Activated CD8-positive, alpha-beta memory T cell treated with anti-CD3 and anti-CD28 coated beads, Interleukin-2, amount 10 ng/mL, durations not matched to agents 7 days and 5 days (primary cell): ENCODE results near the gene SP2. TPM values are rescaled to one million over a fixed set of nuclear protein-coding genes. Genes with fewer than 3 reads are reported as not detected.

Experiments
- ATAC-seq: fragments of 150-1000 bp; cut with Tn5 transposase; one replicate; pipeline ENCODE4 v1.10.0; 2021; ENCODE audit warnings: moderate library complexity
- CTCF ChIA-PET: fragments of 350-600 bp; sonication (Branson Sonifier 250); formaldehyde crosslinking; loops from one replicate; lab custom pipeline; 2021; ENCODE audit warnings: antibody characterized with exemption; lab: Charles Lee
- DNase-seq: peaks from one replicate; pipeline ENCODE4 v3.0.0-alpha.2; 2020
- H3K27ac Mint-ChIP-seq: one replicate; pipeline ENCODE4 v1.8.0; 2021; ENCODE audit warnings: mild to moderate bottlenecking, mixed read lengths
- H3K27me3 Mint-ChIP-seq: one replicate; pipeline ENCODE4 v1.8.0; 2021; ENCODE audit warnings: mixed read lengths
- H3K36me3 Mint-ChIP-seq: one replicate; pipeline ENCODE4 v1.8.0; 2021; ENCODE audit warnings: mild to moderate bottlenecking, mixed read lengths
- H3K4me1 Mint-ChIP-seq: one replicate; pipeline ENCODE4 v1.8.0; 2021; ENCODE audit warnings: mixed read lengths
- H3K4me3 Mint-ChIP-seq: one replicate; pipeline ENCODE4 v1.8.0; 2021; ENCODE audit warnings: mild to moderate bottlenecking, moderate library complexity, mixed read lengths
- H3K9me3 Mint-ChIP-seq: one replicate; pipeline ENCODE4 v1.8.0; 2022; ENCODE audit warnings: low read depth, mixed read lengths
- total RNA-seq, 2 experiments: library from RNA; stranded (reverse); gene quantifications; one replicate each; pipeline ENCODE4 v1.2.3, GENCODE V29; 2021

SP2 gene
- total RNA-seq, 2 experiments from 2014 or later: 21.7 to 22.9 TPM

DNA sequence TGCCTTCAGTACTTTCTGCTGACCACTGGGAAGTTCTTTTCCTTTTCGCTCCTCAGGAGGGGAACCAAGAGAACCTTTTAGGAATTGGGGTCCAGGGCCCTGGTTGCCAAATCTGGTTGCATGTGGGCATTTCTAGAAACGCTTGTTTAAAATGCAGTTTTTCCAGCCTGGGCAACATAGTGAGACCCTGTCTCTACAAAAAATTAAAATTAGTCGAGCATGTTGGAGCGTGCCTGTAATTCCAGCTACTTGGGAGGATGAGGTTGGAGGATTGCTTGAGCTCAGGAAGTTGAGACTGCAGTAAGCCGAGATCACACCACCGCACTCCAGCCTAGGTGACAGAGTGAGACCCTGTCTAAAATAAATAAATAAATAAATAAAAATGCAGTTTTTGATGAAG is 46.5 kb downstream of the SP2 start:
- DNase-seq: no peak
- peaks cover 62% of the 10 kb centered on the region for H3K4me1 Mint-ChIP-seq
- CTCF ChIA-PET: interaction anchor here (1.2 to 18.6 kb wide), 8 partner anchors 7 to 112 kb away, joined by 3 to 383 read pairs (median 8); partner anchors contain the start of genes CDK5RAP3, MRPL10 and SCRN2
- H3K27me3 Mint-ChIP-seq: no peaks in the 10 kb centered on the region
- H3K36me3 Mint-ChIP-seq: peaks cover 24% of the 10 kb centered on the region
- no peak for ATAC-seq
- peak overlapping the region; percentile 92 for H3K27ac Mint-ChIP-seq
- H3K4me3 Mint-ChIP-seq: peak overlapping the region; percentile 88
- no peaks in the 10 kb centered on the region for H3K9me3 Mint-ChIP-seq

DNA sequence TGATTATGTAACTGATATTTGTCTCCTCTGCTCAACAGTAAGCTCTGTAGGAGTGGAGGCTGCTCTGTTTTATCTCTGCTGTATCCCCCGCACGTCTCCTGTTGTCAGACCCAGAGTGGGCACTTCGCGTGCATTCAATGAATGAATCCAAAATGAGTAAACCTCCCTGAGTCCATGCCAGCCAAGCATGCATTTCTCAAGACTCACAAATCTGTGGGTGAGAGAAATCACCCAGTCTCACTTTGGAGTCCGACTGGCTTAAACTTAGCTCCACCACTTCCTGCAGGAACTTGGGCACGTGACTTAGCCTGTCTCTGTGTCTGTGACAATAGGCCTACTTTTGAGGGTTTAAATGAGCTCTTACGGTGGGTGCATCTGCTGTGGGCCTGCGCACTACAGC is 49.0 kb downstream of the SP2 start:
- H3K27ac Mint-ChIP-seq: peak overlapping the region; percentile 73
- peaks cover 71% of the 10 kb centered on the region for H3K4me1 Mint-ChIP-seq
- no peaks in the 10 kb centered on the region for H3K9me3 Mint-ChIP-seq
- CTCF ChIA-PET: interaction anchor here (0.8 to 18.6 kb wide), 10 partner anchors 8 to 103 kb away, joined by 3 to 383 read pairs (median 6); partner anchors contain the start of gene CDK5RAP3
- peaks cover 31% of the 10 kb centered on the region for H3K36me3 Mint-ChIP-seq
- DNase-seq (peak; percentile 70), ATAC-seq (no peak)
- H3K4me3 Mint-ChIP-seq: no peak overlapping the region
- no peaks in the 10 kb centered on the region for H3K27me3 Mint-ChIP-seq

DNA sequence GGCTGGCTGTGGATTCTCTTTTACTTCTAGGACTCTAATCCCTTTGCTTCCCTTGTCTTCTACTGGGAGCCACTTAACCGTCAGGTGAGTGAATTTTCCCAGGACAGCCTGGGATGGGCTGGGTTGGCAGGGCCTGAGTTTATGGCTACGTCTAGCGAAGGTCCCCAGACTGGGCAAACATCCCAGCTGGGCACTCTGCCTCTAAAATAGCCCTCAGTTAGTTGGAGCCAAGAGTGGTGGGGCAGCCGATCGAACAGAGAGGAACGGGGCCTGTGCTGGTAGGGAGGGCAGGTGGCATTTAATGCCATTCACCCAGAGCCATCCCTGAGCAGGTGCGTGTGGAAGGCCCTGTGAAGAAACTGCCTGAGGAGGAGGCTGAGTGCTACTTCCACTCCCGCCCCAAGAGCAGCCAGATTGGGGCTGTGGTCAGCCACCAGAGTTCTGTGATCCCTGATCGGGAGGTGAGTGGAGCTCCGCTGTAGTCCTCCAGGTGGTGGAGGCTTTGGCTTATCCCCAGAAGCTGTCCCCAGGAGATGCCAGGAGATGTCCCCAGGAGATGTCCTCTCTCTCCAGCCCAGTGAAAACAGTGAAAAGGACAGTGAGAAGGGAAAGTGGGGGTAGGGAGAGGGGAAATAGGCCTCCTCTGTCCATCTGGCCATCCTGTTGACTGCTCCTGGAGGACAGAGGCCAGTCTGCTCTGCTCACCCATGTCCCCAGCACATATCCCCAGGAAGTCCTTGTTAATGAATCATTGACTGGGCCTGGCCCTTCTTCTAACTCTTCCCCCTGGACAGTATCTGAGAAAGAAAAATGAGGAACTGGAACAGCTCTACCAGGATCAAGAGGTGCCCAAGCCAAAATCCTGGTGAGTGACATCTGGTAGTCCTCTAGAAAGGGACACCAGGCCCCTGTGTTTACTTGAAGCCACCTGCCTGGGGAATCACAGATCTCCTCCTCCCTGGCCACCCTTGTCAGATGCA is 49.8 kb downstream of the SP2 start:
- ATAC-seq (no peak), DNase-seq (no peak)
- CTCF ChIA-PET: interaction anchor here (0.8 to 18.6 kb wide), 18 partner anchors 9 to 161 kb away, joined by 3 to 383 read pairs (median 6); partner anchors contain the start of genes CDK5RAP3, PRR15L, SCRN2 and SNX11
- Mint-ChIP-seq H3K36me3 (peaks cover 31% of the 10 kb centered on the region), H3K27me3 (no peaks in the 10 kb centered on the region), H3K9me3 (no peaks in the 10 kb centered on the region), H3K4me3 (no peak overlapping the region), H3K27ac (peak overlapping the region; percentile 73), H3K4me1 (peaks cover 67% of the 10 kb centered on the region)

DNA sequence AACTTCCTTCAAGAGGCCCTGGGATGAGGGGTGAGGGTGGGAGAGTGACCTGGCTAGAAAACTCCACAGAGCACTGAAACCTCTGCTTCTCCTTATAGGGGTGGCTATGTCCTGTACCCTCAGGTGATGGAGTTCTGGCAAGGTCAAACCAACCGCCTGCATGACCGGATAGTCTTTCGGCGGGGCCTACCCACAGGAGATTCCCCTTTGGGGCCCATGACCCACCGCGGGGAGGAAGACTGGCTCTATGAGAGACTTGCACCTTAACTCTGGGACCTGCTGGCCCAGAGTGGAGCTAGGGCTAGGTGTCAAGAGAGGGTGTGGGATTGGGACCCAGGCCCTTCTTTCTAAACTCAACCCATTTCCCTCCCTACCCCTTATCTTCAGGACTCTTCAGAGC is 50.5 kb downstream of the SP2 start:
- Mint-ChIP-seq H3K27ac (peak overlapping the region; percentile 65), H3K9me3 (no peaks in the 10 kb centered on the region), H3K4me3 (no peak overlapping the region), H3K36me3 (peaks cover 28% of the 10 kb centered on the region), H3K27me3 (no peaks in the 10 kb centered on the region), H3K4me1 (peaks cover 61% of the 10 kb centered on the region)
- CTCF ChIA-PET: interaction anchor here (0.7 to 18.6 kb wide), 26 partner anchors 9 to 296 kb away, joined by 3 to 383 read pairs (median 4); partner anchors contain the start of genes CDK5RAP3, PRR15L, SCRN2 and SNX11
- no peak for DNase-seq
- no peak for ATAC-seq

DNA sequence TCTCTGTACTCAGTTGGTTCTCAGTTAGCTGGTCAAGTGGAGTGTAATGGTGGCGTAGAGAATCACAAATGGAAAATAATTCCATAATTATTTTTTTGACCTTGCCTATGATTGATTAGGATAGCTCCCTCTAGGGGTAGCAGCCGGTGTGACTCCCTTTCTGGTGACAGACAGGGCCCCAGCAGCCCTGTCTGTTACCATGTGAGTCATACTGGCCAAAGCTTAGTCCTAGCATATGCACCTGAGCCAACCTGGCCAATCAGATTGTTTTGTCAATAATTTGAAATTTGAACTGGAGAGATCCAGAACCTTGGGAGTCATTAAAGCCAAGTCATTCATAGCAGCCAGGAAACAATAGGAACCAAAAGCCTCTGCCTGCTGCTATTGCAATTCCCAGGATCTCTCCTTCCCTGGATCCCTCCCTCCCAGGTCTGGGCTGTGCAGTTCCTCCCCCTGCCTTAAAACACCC is 50.9 kb downstream of the SP2 start:
- H3K27me3 Mint-ChIP-seq: no peaks in the 10 kb centered on the region

DNA sequence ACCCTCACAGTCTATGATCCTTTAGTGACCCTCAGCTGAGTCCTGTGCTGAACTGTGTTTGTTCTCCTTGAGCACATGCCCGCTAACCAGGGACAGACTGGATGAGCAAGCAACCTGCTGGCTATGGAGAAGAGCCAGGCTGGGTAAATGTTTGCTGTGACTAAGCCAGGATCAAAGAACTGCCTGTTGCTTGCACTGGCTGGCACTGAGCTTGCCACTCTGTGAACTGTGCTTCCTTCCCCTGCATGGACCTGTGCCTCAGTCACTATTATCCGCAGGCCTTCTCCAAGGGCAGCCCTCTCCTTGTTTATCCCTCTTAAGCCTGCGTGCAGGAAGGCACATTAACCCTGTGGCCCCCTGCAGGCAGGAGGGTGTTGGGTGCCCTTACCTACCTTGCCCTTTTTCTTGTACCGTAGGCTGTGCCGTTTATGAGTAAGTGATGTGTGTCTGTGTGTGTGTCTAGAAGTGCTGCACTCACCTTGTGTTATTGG is 52.7 kb downstream of the SP2 start:
- ATAC-seq (peak; percentile 18), DNase-seq (no peak)
- peaks cover 44% of the 10 kb centered on the region for H3K4me1 Mint-ChIP-seq
- CTCF ChIA-PET: interaction anchor here (0.6 to 18.6 kb wide), 31 partner anchors 8 to 939 kb away, joined by 3 to 383 read pairs (median 4); partner anchors contain the start of genes CDK5RAP3, EFCAB13, LRRC46 and MRPL10
- H3K36me3 Mint-ChIP-seq: peaks cover 25% of the 10 kb centered on the region
- no peaks in the 10 kb centered on the region for H3K9me3 Mint-ChIP-seq
- no peaks in the 10 kb centered on the region for H3K27me3 Mint-ChIP-seq
- H3K27ac Mint-ChIP-seq: peak overlapping the region; percentile 78
- no peak overlapping the region for H3K4me3 Mint-ChIP-seq

More for the DNA sequence above, 50.9 kb downstream of the SP2 start:
- DNase-seq: peak; percentile 90
- CTCF ChIA-PET: interaction anchor here (0.6 to 18.6 kb wide), 28 partner anchors 9 to 296 kb away, joined by 3 to 383 read pairs (median 4); partner anchors contain the start of genes CDK5RAP3, PRR15L, SCRN2 and SNX11
- no peaks in the 10 kb centered on the region for H3K9me3 Mint-ChIP-seq
- no peak overlapping the region for H3K4me3 Mint-ChIP-seq
- H3K4me1 Mint-ChIP-seq: peaks cover 60% of the 10 kb centered on the region
- peaks cover 28% of the 10 kb centered on the region for H3K36me3 Mint-ChIP-seq
- peak overlapping the region; percentile 65 for H3K27ac Mint-ChIP-seq
- ATAC-seq: peak; percentile 84

DNA sequence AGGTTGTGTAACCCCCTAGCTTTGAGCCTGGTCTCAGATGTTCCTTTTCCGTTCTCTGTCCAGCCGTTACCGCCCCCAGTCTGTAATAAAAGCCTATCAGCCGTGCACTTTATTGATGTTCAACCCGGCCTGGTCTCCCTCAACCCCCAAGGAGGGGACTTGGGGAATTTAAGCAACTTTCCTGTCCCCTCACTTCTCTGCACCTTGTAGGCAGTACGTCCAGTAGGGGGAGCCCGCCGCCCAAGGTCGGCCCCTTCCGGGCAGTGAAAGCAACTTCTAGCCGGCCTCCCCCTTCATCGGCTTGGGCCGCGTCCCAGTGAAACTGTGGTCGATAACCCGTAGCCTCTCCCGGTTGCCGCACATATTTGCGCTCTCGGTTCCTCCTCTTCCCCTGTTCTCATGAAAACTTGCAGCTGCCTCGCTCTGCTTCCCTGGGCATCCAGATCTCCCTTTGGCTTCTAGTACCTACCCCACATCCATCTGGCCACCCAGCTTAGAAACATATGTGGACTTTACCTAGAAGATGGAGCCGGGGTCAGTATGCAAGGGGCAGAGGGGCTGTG is 53.2 kb downstream of the SP2 start:
- ATAC-seq (peak; percentile 80), DNase-seq (peak; percentile 90)
- Mint-ChIP-seq H3K27ac (peak overlapping the region; percentile 78), H3K4me3 (peak overlapping the region; percentile 55), H3K36me3 (peaks cover 24% of the 10 kb centered on the region), H3K9me3 (no peaks in the 10 kb centered on the region), H3K27me3 (no peaks in the 10 kb centered on the region), H3K4me1 (peaks cover 40% of the 10 kb centered on the region)
- CTCF ChIA-PET: interaction anchor here (0.6 to 18.6 kb wide), 31 partner anchors 8 to 938 kb away, joined by 3 to 383 read pairs (median 4); partner anchors contain the start of genes CDK5RAP3, EFCAB13, LRRC46 and MRPL10

DNA sequence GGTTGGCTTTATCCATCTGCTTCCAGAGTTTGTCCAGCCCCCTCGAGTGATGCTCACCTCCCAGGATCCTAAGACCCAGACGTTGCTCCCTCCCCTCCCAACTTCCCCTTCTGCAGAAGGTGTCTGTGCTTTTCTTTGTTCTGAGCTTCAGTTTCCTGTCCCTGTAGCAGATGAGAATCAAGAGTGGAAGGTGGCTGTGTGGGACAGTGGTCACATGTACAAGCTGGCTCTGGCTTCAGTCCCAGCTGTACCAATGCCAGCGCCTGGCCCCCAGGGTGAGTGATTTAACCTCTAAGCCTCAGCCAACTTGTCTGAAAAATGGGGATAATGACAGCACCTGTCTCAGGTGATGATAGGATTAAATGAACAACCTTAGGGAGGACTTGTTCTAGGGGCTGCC is 53.9 kb downstream of the SP2 start:
- Mint-ChIP-seq H3K4me3 (no peak overlapping the region), H3K9me3 (no peaks in the 10 kb centered on the region), H3K27ac (peak overlapping the region; percentile 78), H3K27me3 (no peaks in the 10 kb centered on the region), H3K4me1 (peaks cover 33% of the 10 kb centered on the region), H3K36me3 (peaks cover 20% of the 10 kb centered on the region)
- DNase-seq (no peak), ATAC-seq (no peak)
- CTCF ChIA-PET: interaction anchor here (0.8 to 18.6 kb wide), 25 partner anchors 7 to 626 kb away, joined by 3 to 383 read pairs (median 6); partner anchors contain the start of genes CDK5RAP3, EFCAB13, NFE2L1 and PNPO

DNA sequence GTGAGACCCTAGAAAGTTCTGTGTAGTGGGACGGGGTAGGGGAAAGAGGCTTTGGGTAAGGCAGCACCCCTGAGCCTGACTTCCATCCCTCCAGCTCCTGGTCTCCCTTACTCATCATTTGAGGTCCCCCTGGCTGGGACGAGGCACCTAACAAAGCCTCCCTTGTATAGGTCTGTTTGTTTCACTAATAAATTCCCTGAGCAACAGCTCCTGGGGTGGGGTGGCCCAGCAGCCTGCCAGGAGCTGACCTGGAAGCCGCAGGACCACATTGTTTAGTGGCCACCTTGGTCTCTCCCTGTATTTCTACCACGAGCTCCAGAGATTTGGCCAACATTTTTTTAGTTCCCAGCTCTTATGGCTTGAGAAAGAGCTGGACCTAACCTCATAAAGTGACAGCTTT is 54.4 kb downstream of the SP2 start:
- H3K27ac Mint-ChIP-seq: no peak overlapping the region

DNA sequence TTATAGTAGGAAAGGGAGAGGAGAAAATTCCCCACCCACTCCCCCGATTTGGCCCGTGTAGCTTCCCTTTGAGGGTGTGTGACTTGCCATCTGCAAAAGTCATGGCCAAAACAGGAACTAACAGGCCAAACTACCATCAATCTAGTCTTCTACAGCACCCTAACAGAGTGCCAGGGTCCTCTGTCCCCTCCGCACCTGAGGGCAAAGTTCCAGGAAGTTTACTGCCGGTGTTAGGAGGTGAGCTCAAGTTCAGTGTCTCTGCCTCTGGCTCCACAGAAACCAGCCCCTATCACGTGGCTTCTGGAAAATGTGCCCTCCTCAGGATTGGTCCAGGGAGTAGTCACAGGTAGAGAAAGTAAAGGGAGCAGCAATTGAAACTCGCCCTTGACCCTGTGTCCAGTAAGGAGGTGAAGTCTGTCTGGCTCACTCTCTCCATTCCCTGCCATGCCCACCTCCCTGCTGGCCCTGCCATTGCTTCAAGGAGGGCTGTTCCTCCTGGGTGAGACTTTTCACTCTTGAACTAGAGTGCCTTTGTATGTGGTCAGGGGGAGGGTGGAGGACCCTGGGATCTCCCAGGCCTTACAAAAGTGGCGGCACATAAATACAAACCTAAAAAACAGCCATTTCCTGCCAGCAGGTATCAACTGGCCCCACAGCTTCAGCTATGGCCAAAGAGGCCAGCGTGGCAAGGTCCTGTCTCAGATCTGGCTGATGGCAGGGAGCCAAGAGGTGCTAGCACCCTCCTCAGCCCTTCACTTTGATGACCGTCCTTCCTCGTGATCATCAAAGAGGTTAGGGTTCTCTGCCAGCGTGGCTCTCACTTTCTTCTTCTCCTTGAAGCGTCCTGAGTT is 56.4 kb downstream of the SP2 start:
- Mint-ChIP-seq H3K27me3 (no peaks in the 10 kb centered on the region), H3K9me3 (no peaks in the 10 kb centered on the region), H3K27ac (no peak overlapping the region), H3K4me1 (peaks cover 14% of the 10 kb centered on the region), H3K4me3 (no peak overlapping the region), H3K36me3 (peaks cover 7% of the 10 kb centered on the region)
- DNase-seq (no peak), ATAC-seq (no peak)
- CTCF ChIA-PET: interaction anchor here (1.0 to 18.6 kb wide), 5 partner anchors 10 to 67 kb away, joined by 3 to 383 read pairs (median 7); partner anchors contain the start of gene CDK5RAP3

More for the DNA sequence above, 54.4 kb downstream of the SP2 start:
- ATAC-seq: no peak
- peaks cover 16% of the 10 kb centered on the region for H3K36me3 Mint-ChIP-seq
- no peaks in the 10 kb centered on the region for H3K27me3 Mint-ChIP-seq
- CTCF ChIA-PET: interaction anchor here (1.1 to 18.6 kb wide), 14 partner anchors 9 to 180 kb away, joined by 3 to 383 read pairs (median 10); partner anchors contain the start of genes CDK5RAP3, NFE2L1, PNPO and SCRN2
- peaks cover 28% of the 10 kb centered on the region for H3K4me1 Mint-ChIP-seq
- no peaks in the 10 kb centered on the region for H3K9me3 Mint-ChIP-seq
- H3K4me3 Mint-ChIP-seq: no peak overlapping the region
- no peak for DNase-seq

DNA sequence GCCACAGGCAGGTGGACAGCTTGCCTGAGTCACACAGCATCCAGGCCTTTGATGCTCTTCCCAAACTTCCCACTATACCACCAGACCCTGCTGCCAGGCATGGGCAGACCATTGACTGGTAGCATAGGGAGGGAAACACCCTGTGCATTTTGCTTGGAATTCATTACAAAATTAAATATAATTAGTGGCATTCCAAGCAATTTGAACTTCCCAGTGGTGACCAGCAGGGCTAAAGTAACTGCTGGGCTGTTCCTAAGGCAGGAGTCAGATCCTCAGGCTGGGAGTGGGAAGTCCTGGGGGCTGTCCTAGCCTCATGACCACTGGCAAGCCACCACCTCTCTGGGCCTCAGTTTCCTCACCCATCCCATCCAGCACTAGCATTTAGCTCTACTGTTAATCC is 57.9 kb downstream of the SP2 start:
- no peak for DNase-seq
- Mint-ChIP-seq H3K9me3 (no peaks in the 10 kb centered on the region), H3K36me3 (peaks cover 3% of the 10 kb centered on the region), H3K4me1 (peaks cover 12% of the 10 kb centered on the region), H3K27me3 (no peaks in the 10 kb centered on the region), H3K4me3 (no peak overlapping the region), H3K27ac (no peak overlapping the region)
- CTCF ChIA-PET: interaction anchor here (1.0 to 18.6 kb wide), 6 partner anchors 10 to 64 kb away, joined by 3 to 383 read pairs (median 3); partner anchors contain the start of gene CDK5RAP3
- ATAC-seq: no peak
